Superior temporal gyrus (tissue), 1 donor: ENCODE measurements around the gene SRCIN1.

Source experiments
- DNase-seq: peaks from one replicate; pipeline ENCODE4 v3.0.0-alpha.2; 2016; ENCODE audit errors: extremely low spot score

SRCIN1 gene

GRCh38 chr17:38562903-38563302 is 42.8 kb downstream of the SRCIN1 start:
- no peak for DNase-seq

- no peak for DNase-seq
Observed at GRCh38 chr17:38562215-38562569, 43.6 kb downstream of the SRCIN1 start.

- no peak for DNase-seq
Observed at GRCh38 chr17:38561416-38562214, 44.1 kb downstream of the SRCIN1 start.

GRCh38 chr17:38560503-38561318 is 45.0 kb downstream of the SRCIN1 start:
- DNase-seq, result no peak

- no peak for DNase-seq
Observed at GRCh38 chr17:38559880-38560230, 45.9 kb downstream of the SRCIN1 start.

- DNase-seq, result no peak
Observed at GRCh38 chr17:38559051-38559879, 46.5 kb downstream of the SRCIN1 start.

- no peak for DNase-seq
Observed at GRCh38 chr17:38558728-38559050, 47.1 kb downstream of the SRCIN1 start.

GRCh38 chr17:38557836-38558727 is 47.7 kb downstream of the SRCIN1 start:
- DNase-seq, result peak; percentile 96

GRCh38 chr17:38557396-38557795 is 48.4 kb downstream of the SRCIN1 start:
- no peak for DNase-seq

GRCh38 chr17:38556239-38556638 is 49.5 kb downstream of the SRCIN1 start:
- DNase-seq, result no peak

- no peak for DNase-seq
Observed at GRCh38 chr17:38554430-38555350, 51.1 kb downstream of the SRCIN1 start.

GRCh38 chr17:38552343-38552742 is 53.4 kb downstream of the SRCIN1 start:
- no peak for DNase-seq

GRCh38 chr17:38551121-38551520 is 54.6 kb downstream of the SRCIN1 start:
- DNase-seq, result no peak

GRCh38 chr17:38550661-38551060 is 55.1 kb downstream of the SRCIN1 start:
- DNase-seq, result peak; percentile 49

GRCh38 chr17:38549285-38549684 is 56.5 kb downstream of the SRCIN1 start:
- no peak for DNase-seq

GRCh38 chr17:38547444-38547843 is 58.3 kb downstream of the SRCIN1 start:
- DNase-seq, result no peak

- no peak for DNase-seq
Observed at GRCh38 chr17:38546396-38546795, 59.4 kb downstream of the SRCIN1 start.

- DNase-seq, result no peak
Observed at GRCh38 chr17:38545531-38546225, 60.1 kb downstream of the SRCIN1 start.

GRCh38 chr17:38544839-38545209 is 60.9 kb downstream of the SRCIN1 start:
- no peak for DNase-seq
